ENCODE measurements around the gene LRFN3.
"Not testable (repeated sequence)": the region's sequence is repeated elsewhere in the genome, so short reads cannot be mapped to it uniquely, and the experiment has no call there.

Gene LRFN3

DNA sequence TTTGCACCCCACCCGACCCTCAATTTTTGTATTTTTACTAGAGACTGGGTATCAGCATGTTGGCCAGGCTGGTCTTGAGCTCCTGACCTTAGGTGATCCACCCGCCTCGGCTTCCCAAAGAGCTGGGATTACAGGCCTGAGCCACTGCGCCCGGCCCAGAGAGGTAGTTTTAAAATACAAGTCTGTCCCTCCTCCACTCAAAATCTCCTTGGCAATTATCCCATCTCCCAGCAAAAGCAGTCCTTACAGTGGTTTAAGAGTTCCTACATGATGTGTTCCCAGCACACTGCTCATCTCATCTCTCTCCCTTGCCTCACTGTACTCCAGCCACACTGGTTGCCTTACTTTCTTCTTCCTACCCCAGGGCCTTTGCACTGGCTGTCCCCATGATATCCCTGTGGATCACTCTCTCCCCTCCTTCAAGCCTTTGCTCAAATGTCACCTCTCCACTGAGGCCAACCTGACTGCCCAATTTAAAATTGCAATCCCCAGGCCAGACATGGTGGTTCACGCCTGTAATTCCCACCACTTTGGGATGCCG, 24.3 kb downstream of the LRFN3 start:
- Mint-ChIP-seq H3K27me3 (peaks cover 15% of the 10 kb centered on the region), H3K4me1 (peaks cover 19% of the 10 kb centered on the region), H3K36me3 (ENCODE audit: low read depth) (no peaks in the 10 kb centered on the region), H3K27ac (no peak overlapping the region), H3K4me3 (peak overlapping the region; percentile 24), H3K9me3 (no peaks in the 10 kb centered on the region)
- DNase-seq (no peak), ATAC-seq (no peak)

DNA sequence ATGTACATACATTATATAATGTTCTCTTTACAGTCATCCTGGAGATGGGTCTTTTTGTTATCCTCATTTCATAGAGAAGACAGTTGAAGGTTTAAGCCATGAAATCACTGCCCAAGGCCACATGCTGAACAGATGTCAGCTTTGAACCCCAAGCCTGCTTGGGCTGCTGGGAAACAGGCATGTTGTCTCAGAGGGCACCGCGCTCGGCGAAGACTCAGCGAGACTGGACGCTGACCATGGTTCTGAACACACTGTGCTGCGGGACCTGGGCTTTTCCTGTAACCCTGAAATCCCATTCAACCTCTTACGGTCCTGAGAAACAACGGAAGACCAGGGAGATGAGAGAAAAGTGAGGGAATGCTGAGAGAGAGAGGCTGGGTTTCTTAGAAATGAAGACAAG, 27.3 kb downstream of the LRFN3 start:
- Mint-ChIP-seq H3K36me3 (ENCODE audit: low read depth) (no peaks in the 10 kb centered on the region), H3K27ac (no peak overlapping the region), H3K27me3 (peaks cover 17% of the 10 kb centered on the region), H3K4me1 (peaks cover 10% of the 10 kb centered on the region), H3K4me3 (no peak overlapping the region), H3K9me3 (no peaks in the 10 kb centered on the region)
- ATAC-seq (no peak), DNase-seq (peak; percentile 49)

DNA sequence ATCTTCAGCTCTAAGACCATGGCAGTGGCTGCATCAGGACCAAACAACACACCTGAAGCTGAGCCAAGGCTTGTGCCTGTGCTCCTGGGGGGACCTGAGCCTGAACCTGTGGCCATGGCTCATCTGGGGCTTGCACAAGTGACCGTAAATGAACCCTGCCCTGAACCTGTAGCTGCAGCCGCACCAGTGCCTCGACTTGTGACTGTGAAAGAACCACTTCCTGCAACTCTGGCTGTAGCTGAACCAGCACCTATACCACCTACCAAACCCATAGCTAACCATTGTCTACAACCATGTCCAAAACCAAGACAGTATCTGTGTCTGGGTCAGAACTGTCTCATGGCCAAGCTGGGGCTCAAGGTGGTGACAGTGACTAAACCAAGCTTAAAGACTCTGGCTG, 30.6 kb downstream of the LRFN3 start:
- ATAC-seq: no peak
- DNase-seq: no peak
- Mint-ChIP-seq H3K9me3 (no peaks in the 10 kb centered on the region), H3K4me3 (no peak overlapping the region), H3K36me3 (ENCODE audit: low read depth) (no peaks in the 10 kb centered on the region), H3K27ac (no peak overlapping the region), H3K27me3 (peaks cover 6% of the 10 kb centered on the region), H3K4me1 (peaks cover 2% of the 10 kb centered on the region)

DNA sequence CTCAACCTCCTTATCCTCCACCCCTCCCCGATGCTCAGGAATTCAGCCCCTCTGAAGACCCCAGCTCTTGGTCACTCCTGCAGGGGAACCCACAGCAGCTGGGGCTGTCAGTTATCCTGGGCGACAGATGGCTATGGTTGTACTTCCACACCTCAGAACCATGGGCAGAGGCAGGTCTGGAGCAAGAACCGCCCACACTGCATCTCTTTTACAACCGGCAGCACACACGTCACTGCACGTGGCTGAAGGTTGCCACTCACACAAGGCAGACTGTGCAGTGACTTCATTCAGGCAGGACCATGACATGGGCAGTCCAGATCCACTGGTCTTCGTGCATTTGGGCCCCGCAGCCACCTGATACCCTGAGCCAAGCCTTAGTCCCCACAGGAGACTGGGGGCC, 37.3 kb downstream of the LRFN3 start:
- ATAC-seq (peak; percentile 4), DNase-seq (no peak)
- Mint-ChIP-seq H3K27me3 (peaks cover 6% of the 10 kb centered on the region), H3K36me3 (ENCODE audit: low read depth) (no peaks in the 10 kb centered on the region), H3K27ac (no peak overlapping the region), H3K9me3 (no peaks in the 10 kb centered on the region), H3K4me3 (no peak overlapping the region), H3K4me1 (no peaks in the 10 kb centered on the region)

DNA sequence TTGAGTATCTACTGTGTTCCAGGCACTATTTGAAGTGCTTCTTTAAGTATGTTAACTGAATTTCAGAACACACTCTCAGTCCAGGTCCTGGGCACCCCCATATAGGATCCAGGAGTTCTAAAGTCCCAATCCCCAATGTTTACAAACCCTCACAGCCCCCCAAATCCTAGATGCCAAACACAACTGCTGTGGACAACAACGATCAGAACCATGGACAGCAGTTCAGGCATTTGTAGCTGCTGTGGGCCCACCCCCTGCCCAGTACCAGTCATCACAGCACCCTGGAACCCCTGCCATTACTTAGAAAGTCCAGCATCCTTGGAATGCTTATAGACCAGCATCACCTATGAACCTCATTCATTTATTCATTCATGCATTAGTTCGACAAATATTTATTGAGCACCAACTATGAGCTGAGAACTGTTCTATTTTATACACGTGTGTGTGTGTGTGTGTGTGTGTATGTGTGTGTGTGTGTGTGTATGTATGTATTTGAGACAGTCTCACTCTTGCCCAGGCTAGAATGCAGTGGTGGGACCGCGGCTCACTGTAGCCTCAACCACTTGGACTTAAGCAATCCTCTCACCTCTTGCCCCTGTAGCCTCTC, 39.5 kb downstream of the LRFN3 start:
- Mint-ChIP-seq H3K27ac (no peak overlapping the region), H3K4me1 (no peaks in the 10 kb centered on the region), H3K27me3 (peaks cover 17% of the 10 kb centered on the region), H3K9me3 (no peaks in the 10 kb centered on the region), H3K4me3 (no peak overlapping the region), H3K36me3 (ENCODE audit: low read depth) (no peaks in the 10 kb centered on the region)
- ATAC-seq (no peak), DNase-seq (no peak)

DNA sequence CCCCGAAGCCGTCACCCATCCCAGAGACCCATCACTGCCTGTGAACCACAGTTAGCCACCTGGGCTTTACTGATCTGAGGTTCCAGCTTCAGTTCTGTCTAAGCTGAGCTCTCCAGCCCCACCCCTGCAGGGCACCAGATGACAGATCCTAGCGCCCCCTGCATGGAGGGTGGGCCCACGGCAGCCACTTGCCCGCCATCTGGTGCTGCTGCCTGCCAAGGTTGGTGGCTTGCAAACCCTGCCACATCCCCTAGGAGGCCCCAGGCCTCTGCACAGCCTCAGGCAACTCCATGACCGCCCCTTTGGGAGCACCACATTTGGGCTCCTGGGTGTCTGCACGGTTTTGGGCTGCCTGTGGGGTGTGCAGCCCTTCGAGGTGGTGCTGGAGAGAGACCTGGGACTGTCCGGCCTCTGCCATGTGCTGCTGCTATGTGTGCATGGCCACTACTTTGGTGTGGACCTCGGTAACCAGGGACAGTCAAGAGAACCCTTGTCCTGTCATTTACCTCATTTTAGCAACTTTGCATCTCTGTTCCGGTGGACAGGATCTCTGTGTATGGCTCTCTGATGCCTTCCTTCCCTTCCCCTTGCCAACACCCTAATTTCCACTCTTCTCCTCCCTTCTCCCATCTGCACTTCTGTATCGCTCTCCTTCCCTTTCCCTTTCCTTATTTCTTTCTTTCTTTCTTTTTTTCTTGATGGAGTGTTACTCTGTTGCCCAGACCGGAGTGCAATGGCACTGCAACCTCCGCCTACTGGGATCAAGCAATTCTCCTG, 41.5 kb downstream of the LRFN3 start:
- Mint-ChIP-seq H3K4me3 (no peak overlapping the region), H3K27me3 (peaks cover 25% of the 10 kb centered on the region), H3K27ac (no peak overlapping the region), H3K4me1 (no peaks in the 10 kb centered on the region), H3K9me3 (no peaks in the 10 kb centered on the region), H3K36me3 (ENCODE audit: low read depth) (no peaks in the 10 kb centered on the region)
- DNase-seq: peak; percentile 35
- ATAC-seq: peak; percentile 50

DNA sequence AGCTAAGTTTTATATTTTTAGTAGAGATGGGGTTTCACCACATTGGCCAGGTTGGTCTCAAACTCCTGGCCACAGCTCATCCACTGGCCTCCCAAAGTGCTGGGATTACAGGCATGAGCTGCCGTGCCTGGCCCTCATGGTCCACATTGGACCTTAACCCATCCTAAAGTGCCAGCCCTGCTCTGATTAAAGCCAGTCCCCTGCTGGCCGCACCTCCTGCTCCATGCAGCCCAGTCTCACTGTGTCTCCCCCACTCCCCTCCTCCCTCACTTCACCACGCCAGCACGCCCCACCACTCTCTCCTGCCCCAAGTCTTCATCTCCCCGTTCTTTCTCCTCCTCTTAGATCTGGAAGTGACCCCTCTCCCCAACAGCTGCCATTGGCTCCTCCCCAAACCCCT, 42.1 kb downstream of the LRFN3 start:
- H3K9me3 Mint-ChIP-seq: no peaks in the 10 kb centered on the region
- no peaks in the 10 kb centered on the region for H3K36me3 Mint-ChIP-seq (ENCODE audit: low read depth)
- H3K27me3 Mint-ChIP-seq: peaks cover 30% of the 10 kb centered on the region
- no peaks in the 10 kb centered on the region for H3K4me1 Mint-ChIP-seq
- no peak for DNase-seq
- no peak overlapping the region for H3K27ac Mint-ChIP-seq
- no peak overlapping the region for H3K4me3 Mint-ChIP-seq
- no peak for ATAC-seq

DNA sequence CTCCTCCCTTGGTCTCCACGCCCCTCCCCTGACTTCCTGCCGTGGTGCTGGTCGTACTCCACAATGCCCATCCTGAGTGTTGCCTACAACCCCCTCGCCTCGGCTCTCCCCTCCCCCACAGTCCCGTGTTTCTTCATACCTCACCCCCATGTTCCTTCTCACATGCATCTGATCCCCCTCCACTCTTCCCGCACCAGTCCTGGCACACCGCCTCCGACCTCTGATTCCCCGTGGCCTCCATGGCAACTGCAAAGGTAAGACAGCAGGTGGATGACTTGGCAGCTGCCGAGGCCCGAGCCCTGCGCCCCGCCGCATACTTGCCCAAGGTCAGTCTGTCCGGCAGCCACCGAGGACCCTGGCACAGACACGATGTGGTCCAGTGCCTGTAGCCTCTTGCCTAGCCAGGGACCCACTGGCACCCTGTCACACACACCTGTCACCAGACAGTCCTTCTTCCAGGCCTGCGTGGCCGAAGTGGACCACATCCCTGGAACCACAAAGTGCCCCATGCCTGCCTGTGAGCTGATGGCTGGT, 42.7 kb downstream of the LRFN3 start:
- Mint-ChIP-seq H3K27ac (no peak overlapping the region), H3K36me3 (ENCODE audit: low read depth) (no peaks in the 10 kb centered on the region), H3K4me1 (no peaks in the 10 kb centered on the region), H3K9me3 (no peaks in the 10 kb centered on the region), H3K27me3 (peaks cover 32% of the 10 kb centered on the region), H3K4me3 (no peak overlapping the region)
- DNase-seq (no peak), ATAC-seq (no peak)

DNA sequence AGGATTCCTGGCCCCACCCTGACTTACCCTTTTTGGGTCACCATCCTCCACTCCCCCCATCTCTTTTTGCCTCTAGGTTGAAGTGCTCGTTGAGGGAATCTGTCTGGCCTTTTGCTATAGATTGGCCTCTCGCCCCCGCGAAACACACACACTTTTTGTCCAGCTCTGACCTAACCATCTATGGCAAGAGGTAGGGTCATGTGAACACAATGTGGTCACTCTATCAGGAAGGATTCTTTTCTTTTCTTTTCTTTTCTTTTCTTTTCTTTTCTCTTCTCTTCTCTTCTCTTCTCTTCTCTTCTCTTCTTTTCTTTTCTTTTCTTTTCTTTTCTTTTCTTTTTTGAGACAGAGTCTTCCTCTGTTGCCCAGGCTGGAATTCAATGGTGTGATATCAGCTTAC, 44.8 kb downstream of the LRFN3 start:
- H3K4me1 Mint-ChIP-seq; ATAC-seq; H3K9me3 Mint-ChIP-seq; H3K4me3 Mint-ChIP-seq; H3K27ac Mint-ChIP-seq; DNase-seq; H3K36me3 Mint-ChIP-seq (ENCODE audit: low read depth): not testable (repeated sequence)
- H3K27me3 Mint-ChIP-seq: peaks cover 50% of the 10 kb centered on the region

DNA sequence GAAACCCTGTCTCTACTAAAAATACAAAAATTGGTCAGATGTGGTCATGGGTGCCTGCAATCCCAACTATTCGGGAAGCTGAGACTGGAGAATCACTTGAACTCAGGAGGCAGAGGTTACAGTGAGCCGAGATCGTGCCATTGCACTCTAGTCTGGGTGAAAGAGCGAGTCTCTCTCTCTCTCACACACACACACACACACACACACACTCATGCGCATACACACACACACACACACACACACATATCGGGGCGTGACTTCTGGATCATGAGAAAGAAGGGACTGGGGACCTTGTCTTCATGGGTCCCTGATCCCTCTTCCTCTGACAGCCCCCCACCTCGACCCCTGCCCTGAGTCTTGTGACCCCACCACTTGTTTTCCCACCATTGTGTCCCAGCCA, 47.0 kb downstream of the LRFN3 start:
- Mint-ChIP-seq H3K9me3 (no peaks in the 10 kb centered on the region), H3K27ac (no peak overlapping the region), H3K27me3 (peaks cover 60% of the 10 kb centered on the region), H3K36me3 (ENCODE audit: low read depth) (no peaks in the 10 kb centered on the region), H3K4me3 (no peak overlapping the region), H3K4me1 (peaks cover 5% of the 10 kb centered on the region)
- DNase-seq (no peak), ATAC-seq (no peak)

DNA sequence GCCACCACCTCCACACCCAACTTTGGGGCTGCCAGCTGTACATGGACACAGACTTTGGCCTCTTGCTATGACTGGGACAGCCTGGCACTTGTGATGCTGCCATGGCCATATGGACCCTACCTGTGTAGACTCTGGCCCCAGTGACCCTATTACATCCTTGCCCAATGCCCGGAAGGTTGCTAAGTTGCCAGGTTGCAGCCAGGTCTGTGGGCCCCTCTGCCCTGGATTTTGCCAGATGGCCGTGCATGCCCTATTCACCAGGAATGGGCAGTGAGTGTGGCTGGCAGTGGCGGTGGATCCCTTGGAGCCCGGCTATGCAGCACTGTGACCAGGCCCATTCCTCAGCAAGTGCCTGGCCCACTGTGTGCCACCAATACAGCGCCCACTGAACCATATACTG, 49.9 kb downstream of the LRFN3 start:
- peaks cover 5% of the 10 kb centered on the region for H3K4me1 Mint-ChIP-seq
- H3K27ac Mint-ChIP-seq: no peak overlapping the region
- ATAC-seq: no peak
- peaks cover 51% of the 10 kb centered on the region for H3K27me3 Mint-ChIP-seq
- H3K9me3 Mint-ChIP-seq: peaks cover 5% of the 10 kb centered on the region
- peak overlapping the region; percentile 65 for H3K4me3 Mint-ChIP-seq
- no peak for DNase-seq
- no peaks in the 10 kb centered on the region for H3K36me3 Mint-ChIP-seq (ENCODE audit: low read depth)

DNA sequence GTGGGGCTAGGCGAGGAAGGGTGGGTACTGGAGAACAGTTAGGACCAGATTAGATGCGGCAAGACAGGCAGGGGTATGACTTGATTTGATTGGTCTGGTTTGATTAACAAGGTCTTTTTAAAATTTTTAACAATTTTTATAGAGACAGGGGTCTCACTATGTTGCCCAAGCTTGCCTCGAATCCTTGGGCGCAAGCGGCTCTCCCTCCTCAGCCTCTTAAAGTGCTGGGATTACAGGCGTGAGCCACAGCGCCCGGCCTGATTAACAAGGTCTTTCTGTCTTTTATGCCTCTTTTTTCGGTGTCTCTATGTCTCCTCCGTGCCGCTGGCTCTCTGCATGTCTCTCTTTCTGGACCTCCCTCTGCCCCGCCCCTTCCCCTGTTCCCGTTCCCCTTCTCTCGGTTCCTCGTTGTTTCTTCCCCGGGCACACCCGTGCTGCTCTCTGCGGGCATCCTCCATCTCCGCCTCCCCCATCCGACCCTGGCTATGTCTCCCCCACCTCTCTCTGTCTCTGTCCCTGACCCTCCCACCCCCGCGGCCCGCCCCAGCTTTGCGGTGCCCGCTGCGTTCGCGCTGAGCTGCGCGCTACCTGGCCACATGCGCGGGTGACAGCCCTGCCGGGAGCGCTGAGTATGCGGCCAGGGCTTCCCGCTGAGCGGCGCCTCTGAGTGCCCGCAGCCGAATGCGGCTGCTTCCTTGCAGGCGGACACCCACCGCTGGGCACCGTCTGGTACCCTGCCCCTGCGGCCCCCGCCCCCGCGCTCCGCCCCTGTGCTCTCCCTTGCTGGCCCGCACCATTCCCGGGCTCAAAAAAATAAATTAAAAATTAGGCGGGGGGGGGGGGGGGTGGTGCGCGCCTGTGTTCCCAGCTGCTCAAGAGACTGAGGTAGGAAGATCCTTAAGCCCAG, 50.7 kb downstream of the LRFN3 start:
- Mint-ChIP-seq H3K4me1 (peaks cover 5% of the 10 kb centered on the region), H3K27me3 (peaks cover 50% of the 10 kb centered on the region)

DNA sequence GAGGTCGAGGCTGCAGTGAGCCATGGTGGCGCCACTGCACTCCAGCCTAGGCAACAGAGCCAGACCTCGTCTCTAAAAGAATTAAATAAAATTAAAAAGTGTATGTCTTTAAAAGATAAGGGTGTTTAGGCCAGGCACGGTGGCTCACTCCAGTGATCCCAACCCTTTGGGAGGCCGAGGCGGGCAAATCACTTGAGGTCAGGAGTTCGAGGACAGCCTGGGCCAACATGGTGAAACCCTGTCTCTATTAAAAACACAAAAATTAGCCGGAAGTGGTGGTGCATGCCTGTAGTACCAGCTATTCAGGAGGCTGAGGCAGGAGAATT, 51.4 kb downstream of the LRFN3 start:
- Mint-ChIP-seq H3K27me3 (peaks cover 49% of the 10 kb centered on the region), H3K9me3 (peaks cover 5% of the 10 kb centered on the region), H3K4me1 (peaks cover 5% of the 10 kb centered on the region), H3K4me3 (no peak overlapping the region), H3K36me3 (ENCODE audit: low read depth) (no peaks in the 10 kb centered on the region), H3K27ac (no peak overlapping the region)
- no peak for DNase-seq
- ATAC-seq: no peak

More for the DNA sequence above, 50.7 kb downstream of the LRFN3 start:
- peak; percentile 48 for ATAC-seq
- Mint-ChIP-seq H3K4me3 (peak overlapping the region; percentile 65), H3K9me3 (peaks cover 5% of the 10 kb centered on the region), H3K36me3 (ENCODE audit: low read depth) (no peaks in the 10 kb centered on the region), H3K27ac (no peak overlapping the region)
- DNase-seq: peak; percentile 43

DNA sequence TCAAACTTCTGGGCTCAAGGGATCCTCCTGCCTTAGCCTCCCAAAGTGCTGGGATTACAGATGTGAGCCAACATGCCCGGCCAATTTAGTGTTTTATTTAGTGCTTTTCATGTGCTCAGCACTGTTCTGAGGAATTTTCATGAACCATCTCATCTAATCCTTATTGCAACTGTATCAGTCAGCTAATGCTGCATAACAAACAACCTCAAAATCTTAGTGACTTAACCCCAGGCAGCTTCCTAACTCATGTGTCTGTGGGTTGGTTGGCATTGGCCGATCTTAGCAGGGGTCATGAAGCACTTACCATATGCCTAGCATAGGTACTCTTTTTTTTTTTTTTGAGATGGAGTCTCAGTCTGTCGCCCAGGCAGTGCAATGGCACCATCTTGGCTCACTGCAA, 52.6 kb downstream of the LRFN3 start:
- no peaks in the 10 kb centered on the region for H3K36me3 Mint-ChIP-seq (ENCODE audit: low read depth)
- H3K4me3 Mint-ChIP-seq: no peak overlapping the region
- H3K9me3 Mint-ChIP-seq: peaks cover 5% of the 10 kb centered on the region
- H3K27me3 Mint-ChIP-seq: peaks cover 41% of the 10 kb centered on the region
- ATAC-seq: no peak
- DNase-seq: no peak
- peaks cover 5% of the 10 kb centered on the region for H3K4me1 Mint-ChIP-seq
- no peak overlapping the region for H3K27ac Mint-ChIP-seq

Data from activated naive CD8-positive, alpha-beta T cell treated with anti-CD3 and anti-CD28 coated beads, Interleukin-2, amount 50 U/mL, for 24 hours (primary cell).